ENCODE measurements around the gene OR2J1. TPM values are rescaled to one million over a fixed set of nuclear protein-coding genes. Genes with fewer than 3 reads are reported as not detected.
"Not testable (repeated sequence)": the region's sequence is repeated elsewhere in the genome, so short reads cannot be mapped to it uniquely, and the experiment has no call there.

Gene OR2J1
- total RNA-seq, 2 donors from 2014 or later = not detected

DNA sequence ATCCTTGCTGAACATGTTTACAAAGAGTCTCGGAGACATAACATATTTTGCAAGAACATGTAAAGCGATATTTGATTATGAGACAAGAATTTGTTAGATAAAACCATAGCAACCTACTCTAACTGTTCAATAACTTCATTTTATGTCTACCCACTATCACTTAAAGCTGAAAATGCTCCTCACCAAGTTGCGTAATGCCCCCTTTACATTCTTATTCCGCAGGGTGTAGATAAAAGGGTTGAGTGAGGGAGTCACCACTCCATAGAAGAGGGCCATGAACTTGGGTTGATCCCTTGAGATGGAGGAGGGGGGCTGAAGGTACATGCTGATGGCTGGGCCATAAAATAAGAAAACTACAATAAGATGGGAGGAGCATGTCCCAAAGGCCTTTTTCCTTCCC, 38.4 kb downstream of the OR2J1 start:
- Mint-ChIP-seq H3K36me3 (ENCODE audit: low read depth) (no peaks in the 10 kb centered on the region), H3K4me3 (no peak overlapping the region), H3K27me3 (peaks cover 17% of the 10 kb centered on the region), H3K27ac (no peak overlapping the region), H3K4me1 (no peaks in the 10 kb centered on the region), H3K9me3 (no peaks in the 10 kb centered on the region)
- no peak for ATAC-seq (replicated peaks)

DNA sequence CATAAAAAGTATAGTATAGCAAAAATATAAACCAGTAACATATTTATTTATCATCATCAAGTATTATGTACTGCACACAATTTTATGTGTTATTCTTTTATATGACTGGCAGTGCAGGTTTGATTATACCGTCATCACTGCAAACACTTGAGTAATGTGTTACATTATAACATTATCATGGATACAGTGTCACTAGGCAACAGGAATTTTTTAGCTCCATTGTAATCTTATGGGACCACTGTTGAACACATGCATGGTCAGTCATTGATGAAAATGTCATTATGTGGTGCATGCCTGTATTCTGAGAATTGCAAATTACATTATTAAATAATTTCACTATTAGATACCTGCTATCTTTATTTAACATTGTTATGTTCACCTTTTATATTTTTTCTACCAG, 42.3 kb downstream of the OR2J1 start:
- Mint-ChIP-seq H3K4me3 (no peak overlapping the region), H3K27ac (no peak overlapping the region)
- no peak for ATAC-seq (replicated peaks)

DNA sequence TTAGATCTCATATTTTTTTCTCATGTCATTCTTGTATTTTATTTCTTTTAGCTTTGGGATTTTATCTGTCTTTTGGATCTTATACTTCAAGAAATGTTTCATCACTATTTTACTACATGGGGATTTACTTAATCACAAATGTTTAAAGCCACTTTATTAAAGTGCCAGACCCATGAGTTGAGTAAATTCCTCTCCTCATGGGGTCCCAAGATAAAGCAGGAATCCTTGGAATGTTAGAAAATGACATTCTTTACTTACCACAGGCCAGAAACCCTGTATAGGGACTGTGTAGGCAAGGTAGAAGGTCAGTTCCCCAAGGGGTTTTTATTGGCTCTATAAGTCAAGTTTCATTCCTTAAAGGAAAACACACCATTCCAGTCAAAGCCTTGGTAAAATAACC, 43.0 kb downstream of the OR2J1 start:
- no peak overlapping the region for H3K4me3 Mint-ChIP-seq
- no peaks in the 10 kb centered on the region for H3K36me3 Mint-ChIP-seq (ENCODE audit: low read depth)
- no peak overlapping the region for H3K27ac Mint-ChIP-seq
- no peaks in the 10 kb centered on the region for H3K4me1 Mint-ChIP-seq
- ATAC-seq (replicated peaks) = no peak
- H3K27me3 Mint-ChIP-seq = peaks cover 18% of the 10 kb centered on the region
- H3K9me3 Mint-ChIP-seq = no peaks in the 10 kb centered on the region

More for the DNA sequence above, 42.3 kb downstream of the OR2J1 start:
- H3K27me3 Mint-ChIP-seq = peaks cover 17% of the 10 kb centered on the region
- no peaks in the 10 kb centered on the region for H3K4me1 Mint-ChIP-seq
- H3K36me3 Mint-ChIP-seq (ENCODE audit: low read depth) = no peaks in the 10 kb centered on the region
- no peaks in the 10 kb centered on the region for H3K9me3 Mint-ChIP-seq

GRCh38 chr6:29146179-29146578, 46.9 kb downstream of the OR2J1 start:
- Mint-ChIP-seq H3K27me3 (peaks cover 31% of the 10 kb centered on the region), H3K4me3 (no peak overlapping the region), H3K36me3 (ENCODE audit: low read depth) (no peaks in the 10 kb centered on the region), H3K9me3 (no peaks in the 10 kb centered on the region), H3K27ac (no peak overlapping the region), H3K4me1 (no peaks in the 10 kb centered on the region)
- no peak for ATAC-seq (replicated peaks)

- no peak overlapping the region for H3K4me3 Mint-ChIP-seq
- no peaks in the 10 kb centered on the region for H3K9me3 Mint-ChIP-seq
Observed at GRCh38 chr6:29147074-29147473, 47.8 kb downstream of the OR2J1 start.

DNA sequence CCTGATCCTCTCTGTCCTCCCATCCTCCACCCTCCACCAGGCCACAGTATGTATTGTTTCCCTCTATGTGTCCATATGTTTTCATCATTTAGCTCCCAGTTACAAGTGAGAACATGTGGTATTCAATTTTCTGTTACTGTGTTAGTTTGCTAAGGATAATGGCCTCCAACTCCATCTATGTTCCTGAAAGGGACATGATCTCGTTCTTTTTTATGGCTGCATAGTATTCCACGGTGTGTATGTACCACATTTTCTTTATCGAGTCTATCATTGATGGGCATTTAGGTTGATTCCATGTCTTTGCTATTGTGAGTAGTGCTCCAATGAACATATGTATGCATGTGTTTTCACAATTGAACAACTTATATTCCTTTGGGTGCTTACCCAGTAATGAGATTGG, 50.2 kb downstream of the OR2J1 start:
- not testable (repeated sequence) for ATAC-seq (replicated peaks); H3K36me3 Mint-ChIP-seq (ENCODE audit: low read depth); H3K4me1 Mint-ChIP-seq; H3K4me3 Mint-ChIP-seq; H3K27ac Mint-ChIP-seq; H3K9me3 Mint-ChIP-seq
- H3K27me3 Mint-ChIP-seq = peaks cover 38% of the 10 kb centered on the region

More at GRCh38 chr6:29147074-29147473, 47.8 kb downstream of the OR2J1 start:
- Mint-ChIP-seq H3K36me3 (ENCODE audit: low read depth) (no peaks in the 10 kb centered on the region), H3K27ac (no peak overlapping the region), H3K4me1 (no peaks in the 10 kb centered on the region), H3K27me3 (peaks cover 37% of the 10 kb centered on the region)
- no peak for ATAC-seq (replicated peaks)

Other genes with a start within 250 kb of the OR2J1 start
- 10 to 100 TPM; 34.4 to 51.2 TPM for gene TRIM27, start 175.5 kb upstream of the OR2J1 start, total RNA-seq
- gene ZNF311, start 94.2 kb upstream of the OR2J1 start, total RNA-seq = under 1 TPM; 0.35 to 0.71 TPM
- gene OR2W1, start 54.3 kb upstream of the OR2J1 start, total RNA-seq = not detected
- gene OR2B3, start 12.2 kb upstream of the OR2J1 start, total RNA-seq = not detected
- not detected for gene OR2J3, start 8.6 kb downstream of the OR2J1 start, total RNA-seq
- not detected for gene OR2J2, start 71.4 kb downstream of the OR2J1 start, total RNA-seq
- gene OR14J1, start 202.2 kb downstream of the OR2J1 start, total RNA-seq = not detected